Measurements from ENCODE around the gene TRIM46. TPM values are rescaled to one million over a fixed set of nuclear protein-coding genes. Genes with fewer than 3 reads are reported as not detected.

Gene TRIM46
- polyA plus RNA-seq, 3 donors = 0.13 TPM; not detected in 2

- TF ChIP-seq, protein P1, sequence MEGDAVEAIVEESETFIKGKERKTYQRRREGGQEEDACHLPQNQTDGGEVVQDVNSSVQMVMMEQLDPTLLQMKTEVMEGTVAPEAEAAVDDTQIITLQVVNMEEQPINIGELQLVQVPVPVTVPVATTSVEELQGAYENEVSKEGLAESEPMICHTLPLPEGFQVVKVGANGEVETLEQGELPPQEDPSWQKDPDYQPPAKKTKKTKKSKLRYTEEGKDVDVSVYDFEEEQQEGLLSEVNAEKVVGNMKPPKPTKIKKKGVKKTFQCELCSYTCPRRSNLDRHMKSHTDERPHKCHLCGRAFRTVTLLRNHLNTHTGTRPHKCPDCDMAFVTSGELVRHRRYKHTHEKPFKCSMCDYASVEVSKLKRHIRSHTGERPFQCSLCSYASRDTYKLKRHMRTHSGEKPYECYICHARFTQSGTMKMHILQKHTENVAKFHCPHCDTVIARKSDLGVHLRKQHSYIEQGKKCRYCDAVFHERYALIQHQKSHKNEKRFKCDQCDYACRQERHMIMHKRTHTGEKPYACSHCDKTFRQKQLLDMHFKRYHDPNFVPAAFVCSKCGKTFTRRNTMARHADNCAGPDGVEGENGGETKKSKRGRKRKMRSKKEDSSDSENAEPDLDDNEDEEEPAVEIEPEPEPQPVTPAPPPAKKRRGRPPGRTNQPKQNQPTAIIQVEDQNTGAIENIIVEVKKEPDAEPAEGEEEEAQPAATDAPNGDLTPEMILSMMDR (IDR thresholded peaks at IDR 0.05) = no peak
- intact Hi-C loops (cut with micrococcal nuclease) = no loop called here
- H3K4me1 ChIP-seq (ENCODE audit: control insufficient read depth in 1 of 2, insufficient read depth in 2 of 2, low read length in 2 of 2) = peaks cover 16 to 17% of the 10 kb centered on the region in 2 donors
- no peak overlapping the region for H2AFZ ChIP-seq (ENCODE audit: insufficient read depth, low read depth, low read length, poor library complexity, severe bottlenecking)
- no peak overlapping the region for H3K27ac ChIP-seq (ENCODE audit: low read depth in 1 of 2, low read length in 2 of 2)
- no peaks in the 10 kb centered on the region for H3K9me3 ChIP-seq (replicated peaks in 1 of 2; ENCODE audit: control insufficient read depth in 1 of 2, insufficient read depth in 1 of 2, low read length in 2 of 2)
- H3K27me3 ChIP-seq (ENCODE audit: control insufficient read depth in 2 of 2, insufficient read depth in 2 of 2, low read length in 2 of 2) = no peaks in the 10 kb centered on the region
- Mint-ChIP-seq H3K4me1 (peaks cover 14% of the 10 kb centered on the region), H3K36me3 (peaks cover 0 to 3% of the 10 kb centered on the region in 2 donors), H3K9me3 (no peaks in the 10 kb centered on the region), H3K27ac (no peak overlapping the region), H3K4me3 (no peak overlapping the region), H3K27me3 (ENCODE audit: low read depth in 3 of 3) (peaks cover 4 to 17% (median 9%) of the 10 kb centered on the region in 3 donors)
- H3K9ac ChIP-seq (ENCODE audit: insufficient read depth, low read length, poor library complexity, severe bottlenecking) = no peak overlapping the region
- H3K4me2 ChIP-seq (replicated peaks; ENCODE audit: extremely low read depth, low read length, poor library complexity, severe bottlenecking) = no peak overlapping the region
- WGBS (ENCODE audit: insufficient coverage) = 97% methylated on average over 4 of the region's 8 CpGs
- peak in 1 of 3 donors; percentile 2 for DNase-seq
- H3K36me3 ChIP-seq (replicated peaks in 1 of 2; ENCODE audit: control insufficient read depth in 1 of 2, insufficient read depth in 2 of 2, low read length in 2 of 2) = no peaks in the 10 kb centered on the region
- H4K20me1 ChIP-seq (ENCODE audit: insufficient read depth, low read length) = no peaks in the 10 kb centered on the region
- no peaks in the 10 kb centered on the region for H3K79me2 ChIP-seq (ENCODE audit: insufficient read depth, low read length)
- H3K4me3 ChIP-seq (replicated peaks in 1 of 3; ENCODE audit: low read depth in 2 of 3, low read length in 3 of 3) = no peak overlapping the region
These were observed 12.6 kb downstream of the TRIM46 start for GRCh38 chr1:155186067-155186793.

- peaks cover 0 to 3% of the 10 kb centered on the region in 2 donors for H3K36me3 Mint-ChIP-seq
- no peak for DNase-seq
- WGBS (ENCODE audit: insufficient coverage) = 83% methylated on average over 9 of the region's 14 CpGs
- Histone ChIP-seq H3K9ac (ENCODE audit: insufficient read depth, low read length, poor library complexity, severe bottlenecking) (no peak overlapping the region), H4K20me1 (ENCODE audit: insufficient read depth, low read length) (no peaks in the 10 kb centered on the region), H3K4me3 (replicated peaks in 1 of 3; ENCODE audit: low read depth in 2 of 3, low read length in 3 of 3) (no peak overlapping the region), H3K79me2 (ENCODE audit: insufficient read depth, low read length) (no peaks in the 10 kb centered on the region), H3K9me3 (replicated peaks in 1 of 2; ENCODE audit: control insufficient read depth in 1 of 2, insufficient read depth in 1 of 2, low read length in 2 of 2) (no peaks in the 10 kb centered on the region), H3K36me3 (replicated peaks in 1 of 2; ENCODE audit: control insufficient read depth in 1 of 2, insufficient read depth in 2 of 2, low read length in 2 of 2) (no peaks in the 10 kb centered on the region), H3K4me1 (ENCODE audit: control insufficient read depth in 1 of 2, insufficient read depth in 2 of 2, low read length in 2 of 2) (peaks cover 16 to 17% of the 10 kb centered on the region in 2 donors), H3K4me2 (replicated peaks; ENCODE audit: extremely low read depth, low read length, poor library complexity, severe bottlenecking) (no peak overlapping the region), H3K27ac (ENCODE audit: low read depth in 1 of 2, low read length in 2 of 2) (no peak overlapping the region), H2AFZ (ENCODE audit: insufficient read depth, low read depth, low read length, poor library complexity, severe bottlenecking) (no peak overlapping the region), H3K27me3 (ENCODE audit: control insufficient read depth in 2 of 2, insufficient read depth in 2 of 2, low read length in 2 of 2) (no peaks in the 10 kb centered on the region)
- no peak overlapping the region for H3K27ac Mint-ChIP-seq
- H3K9me3 Mint-ChIP-seq = peaks cover 0 to 1% (median 0%) of the 10 kb centered on the region in 7 donors
- H3K27me3 Mint-ChIP-seq (ENCODE audit: low read depth in 3 of 3) = peaks cover 4 to 16% (median 9%) of the 10 kb centered on the region in 3 donors
- H3K4me1 Mint-ChIP-seq = peaks cover 13% of the 10 kb centered on the region
- intact Hi-C loops (cut with micrococcal nuclease) = no loop called here
- H3K4me3 Mint-ChIP-seq = no peak overlapping the region
- TF ChIP-seq, protein P1 (IDR thresholded peaks at IDR 0.05) = no peak
These were observed 13.3 kb downstream of the TRIM46 start for GRCh38 chr1:155186794-155187455.

Data from CD14-positive monocyte (primary cell).